Fibroblast of villous mesenchyme (primary cell): ENCODE data around the gene CHN1. TPM values are rescaled to one million over a fixed set of nuclear protein-coding genes. Genes with fewer than 3 reads are reported as not detected.

Source experiments
- DNase-seq: peaks from one replicate; pipeline ENCODE4 v3.0.0-alpha.2; 2010; ENCODE audit warnings: low read depth
- H3K4me3 ChIP-seq: 2 replicates; pipeline ENCODE4 v1.5.1; 2011; ENCODE audit warnings: low read depth, mild to moderate bottlenecking, low read length
- total RNA-seq: library from RNA; depleted of rRNA; stranded (reverse); fragments of >200 nt; gene quantifications from 2 replicates; pipeline ENCODE4 v1.2.3, GENCODE V29; 2012
- TF ChIP-seq, protein P1 (sequence below): IDR thresholded peaks from 2 replicates; pipeline ENCODE4 v1.5.1; 2012; ENCODE audit warnings: low read depth, mild to moderate bottlenecking, low read length; ENCODE audit not compliant: insufficient read depth

Gene CHN1
- total RNA-seq, 1 donor: 45.3 TPM

DNA sequence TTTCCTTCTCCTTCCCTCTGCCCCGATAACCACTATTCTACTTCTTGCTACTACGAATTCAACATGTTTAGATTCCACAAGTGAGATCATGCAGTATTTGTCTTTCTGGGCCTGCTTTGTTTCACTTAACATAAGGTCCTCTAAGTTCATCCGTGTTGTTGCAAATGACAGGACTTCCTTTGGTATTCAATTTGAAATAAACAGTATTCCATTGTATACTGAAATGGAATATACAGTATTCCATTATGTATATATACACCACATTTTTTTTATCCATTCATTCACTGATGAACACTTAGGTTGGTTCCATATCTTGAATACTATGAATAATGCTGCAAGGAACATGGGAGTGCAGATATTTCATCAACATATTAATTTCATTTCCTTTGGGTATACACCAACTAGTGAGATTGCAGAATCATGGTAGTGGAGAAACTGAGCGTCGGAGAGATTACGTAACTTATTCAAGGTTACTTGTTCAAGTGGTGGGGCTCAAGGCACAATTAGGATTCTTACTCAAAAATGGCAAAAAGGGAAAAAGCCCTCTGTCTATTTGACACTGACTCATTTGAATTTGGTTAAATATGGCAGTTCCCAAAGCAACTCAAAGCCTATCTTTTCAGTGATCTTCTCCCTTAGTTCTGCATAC is 85.1 kb downstream of the CHN1 start:
- no peak for DNase-seq
- H3K4me3 ChIP-seq: no peak overlapping the region
- TF ChIP-seq, protein P1, sequence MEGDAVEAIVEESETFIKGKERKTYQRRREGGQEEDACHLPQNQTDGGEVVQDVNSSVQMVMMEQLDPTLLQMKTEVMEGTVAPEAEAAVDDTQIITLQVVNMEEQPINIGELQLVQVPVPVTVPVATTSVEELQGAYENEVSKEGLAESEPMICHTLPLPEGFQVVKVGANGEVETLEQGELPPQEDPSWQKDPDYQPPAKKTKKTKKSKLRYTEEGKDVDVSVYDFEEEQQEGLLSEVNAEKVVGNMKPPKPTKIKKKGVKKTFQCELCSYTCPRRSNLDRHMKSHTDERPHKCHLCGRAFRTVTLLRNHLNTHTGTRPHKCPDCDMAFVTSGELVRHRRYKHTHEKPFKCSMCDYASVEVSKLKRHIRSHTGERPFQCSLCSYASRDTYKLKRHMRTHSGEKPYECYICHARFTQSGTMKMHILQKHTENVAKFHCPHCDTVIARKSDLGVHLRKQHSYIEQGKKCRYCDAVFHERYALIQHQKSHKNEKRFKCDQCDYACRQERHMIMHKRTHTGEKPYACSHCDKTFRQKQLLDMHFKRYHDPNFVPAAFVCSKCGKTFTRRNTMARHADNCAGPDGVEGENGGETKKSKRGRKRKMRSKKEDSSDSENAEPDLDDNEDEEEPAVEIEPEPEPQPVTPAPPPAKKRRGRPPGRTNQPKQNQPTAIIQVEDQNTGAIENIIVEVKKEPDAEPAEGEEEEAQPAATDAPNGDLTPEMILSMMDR: no peak

DNA sequence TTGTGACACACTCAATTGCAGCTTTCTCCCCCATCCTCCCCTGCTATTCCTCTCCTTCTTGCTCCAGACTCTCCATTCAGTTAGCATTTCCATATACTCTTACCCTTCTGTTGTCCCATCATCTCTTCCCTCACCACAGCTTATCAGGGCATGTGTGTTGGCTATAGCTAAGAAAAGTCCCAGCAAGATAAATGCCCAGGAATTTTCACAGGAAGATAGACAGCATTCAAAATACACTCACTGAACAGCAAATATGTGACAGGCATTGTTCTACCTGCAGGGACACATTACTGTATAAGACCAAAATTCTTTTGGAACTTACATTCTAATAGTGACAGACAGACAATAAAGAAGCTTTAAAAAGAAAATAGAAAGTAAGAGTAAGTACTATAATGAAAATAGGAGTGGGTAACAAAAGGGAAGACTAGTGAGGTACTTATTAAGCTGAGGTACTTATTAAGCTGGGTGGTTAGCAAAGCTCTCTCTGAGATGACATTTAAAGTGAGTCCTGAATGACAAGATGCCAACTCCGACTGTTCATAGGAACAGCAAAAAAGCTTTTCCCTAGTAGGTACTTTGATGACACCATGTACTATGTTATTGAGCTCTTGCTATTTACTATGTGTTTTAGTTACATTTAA is 86.2 kb downstream of the CHN1 start:
- no peak overlapping the region for H3K4me3 ChIP-seq
- TF ChIP-seq, protein P1: no peak
- DNase-seq: no peak

DNA sequence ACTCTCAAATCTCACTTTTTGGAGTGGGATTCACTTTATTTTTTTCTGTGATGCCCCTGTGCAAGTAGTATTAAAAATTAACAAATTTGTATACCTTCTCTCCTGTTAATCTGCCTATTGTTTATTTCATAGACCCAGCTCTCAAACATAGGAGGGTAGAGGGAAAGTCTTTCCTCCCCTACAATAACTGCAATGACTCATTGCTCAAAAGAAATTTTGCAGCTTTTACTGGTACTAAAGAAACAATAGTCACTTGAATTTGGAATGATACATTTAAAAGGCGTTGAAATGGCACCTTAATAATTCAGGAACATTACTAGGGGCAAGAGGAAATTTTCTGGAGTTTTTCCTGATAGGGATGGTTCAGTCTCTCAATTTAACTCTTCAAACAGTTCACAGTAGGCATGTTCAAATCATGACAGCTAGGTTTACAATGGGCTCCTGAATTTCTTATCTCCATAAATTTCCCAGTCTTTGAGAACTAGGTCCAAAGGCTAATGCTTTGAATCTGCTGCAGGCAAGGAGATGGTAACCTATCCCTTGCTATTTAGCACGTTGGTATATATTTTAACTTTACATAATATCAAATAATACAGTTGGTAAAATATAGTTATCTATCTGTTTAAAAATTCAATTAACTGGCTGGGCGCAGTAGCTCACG is 88.8 kb downstream of the CHN1 start:
- no peak for DNase-seq
- no peak overlapping the region for H3K4me3 ChIP-seq
- TF ChIP-seq, protein P1: no peak

DNA sequence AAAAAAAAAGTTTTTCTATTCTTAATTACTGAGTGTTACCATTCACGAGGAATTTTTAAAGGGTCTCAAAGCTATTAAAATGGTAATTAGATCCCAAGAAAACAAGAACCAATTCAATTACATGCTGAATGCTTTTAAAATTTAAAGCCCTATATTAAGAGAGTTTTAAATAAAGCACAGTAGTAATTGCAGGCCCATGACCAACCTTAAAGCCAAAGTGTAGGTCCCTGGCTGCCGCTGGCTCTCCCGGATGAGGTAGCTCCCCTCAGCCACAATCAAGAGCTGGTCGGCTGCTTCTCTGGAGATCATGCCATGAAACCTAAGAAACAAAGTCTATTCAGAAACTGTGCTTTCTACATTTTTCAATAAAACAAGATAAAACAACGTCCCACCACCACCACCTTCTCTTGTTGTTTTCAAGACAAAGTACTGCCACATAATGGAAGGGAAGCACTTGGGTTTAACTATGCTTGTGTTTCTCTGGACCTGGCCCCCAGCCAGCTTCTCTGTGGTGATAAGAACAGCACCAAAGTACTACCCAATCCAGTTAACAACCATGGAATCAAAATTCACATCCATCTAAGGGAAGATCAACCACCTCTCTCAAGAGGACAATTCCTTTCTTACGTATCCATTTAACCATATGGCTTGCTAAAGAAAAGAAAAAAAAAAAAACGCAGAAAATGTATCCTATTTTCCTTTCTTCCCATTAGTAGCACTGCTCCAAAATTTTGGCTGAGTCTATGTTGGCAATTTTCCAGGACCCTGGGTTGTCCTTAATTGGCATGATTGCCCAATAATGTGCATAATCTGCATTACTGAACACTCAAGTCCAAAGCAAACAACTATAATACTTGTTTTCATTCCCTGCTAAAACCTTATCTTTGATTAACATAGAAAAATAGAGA is 90.1 kb downstream of the CHN1 start:
- TF ChIP-seq, protein P1: no peak
- DNase-seq: peak; percentile 57

DNA sequence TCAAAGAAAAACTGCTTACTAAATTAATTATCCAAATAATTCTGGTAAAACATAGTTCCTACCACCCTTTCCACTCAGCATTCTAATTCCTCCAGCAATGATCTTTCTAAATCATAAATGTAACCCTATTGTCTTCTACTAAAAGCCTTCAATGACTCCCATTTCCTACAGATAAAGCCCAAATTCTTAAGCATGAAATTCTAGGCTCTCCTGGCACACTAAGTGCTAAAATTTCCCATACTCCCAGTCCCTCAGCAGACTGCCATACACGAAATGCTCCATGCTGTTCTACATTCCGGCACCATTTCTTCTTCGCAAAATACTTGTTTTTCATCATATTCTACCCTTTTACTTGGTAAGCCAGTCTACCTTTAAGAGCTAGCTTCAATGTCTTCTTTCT is 96.9 kb downstream of the CHN1 start:
- no peak for DNase-seq
- TF ChIP-seq, protein P1: no peak
- H3K4me3 ChIP-seq: no peak overlapping the region

More for the DNA sequence above, 90.1 kb downstream of the CHN1 start:
- no peak overlapping the region for H3K4me3 ChIP-seq

DNA sequence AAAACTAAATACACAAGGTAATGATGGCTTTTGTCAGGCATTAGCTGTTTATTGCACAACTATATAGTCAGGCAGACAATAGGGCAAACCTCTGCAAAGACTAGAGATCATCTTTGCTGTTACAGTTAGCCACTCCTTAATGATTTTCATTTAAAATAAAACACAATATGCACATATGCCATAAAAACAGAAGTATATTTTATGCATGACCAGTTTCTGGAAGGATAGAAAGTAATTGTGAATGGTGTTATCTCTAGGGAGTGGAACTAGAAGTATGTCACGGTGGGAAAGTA is 102.0 kb downstream of the CHN1 start:
- no peak for DNase-seq
- TF ChIP-seq, protein P1: no peak
- H3K4me3 ChIP-seq: no peak overlapping the region
